Measurements from ENCODE around the gene SIRT3. TPM values are rescaled to one million over a fixed set of nuclear protein-coding genes. Genes with fewer than 3 reads are reported as not detected.

SIRT3 gene
- total RNA-seq, 3 donors from 2014 or later: 19.3 to 22.1 (median 22.0) TPM

DNA sequence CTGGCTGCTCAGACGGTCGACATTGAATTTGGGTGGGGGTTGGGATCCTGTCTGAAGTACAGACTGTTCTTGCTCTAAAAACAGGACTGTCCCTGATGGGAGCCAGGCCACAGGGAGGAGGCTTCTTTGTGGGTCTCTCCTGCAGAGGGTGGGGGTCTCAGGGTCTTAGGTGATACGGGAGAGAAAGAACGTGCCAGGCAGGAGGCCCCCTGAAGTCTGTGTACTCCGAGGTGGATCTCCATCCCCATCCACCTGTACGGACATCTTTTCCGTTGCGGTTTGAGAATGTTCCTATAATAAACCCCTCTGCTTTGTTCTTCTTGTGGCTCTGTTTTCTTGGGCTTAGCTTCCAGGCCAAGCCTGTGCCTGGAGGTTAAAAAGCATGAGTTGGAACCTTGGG is 16.5 kb upstream of the SIRT3 start:
- Histone ChIP-seq H3K9me3 (no peaks in the 10 kb centered on the region), H3K4me1 (ENCODE audit: low read depth) (no peaks in the 10 kb centered on the region), H3K4me3 (no peak overlapping the region), H3K36me3 (ENCODE audit: low read depth) (peaks cover 13% of the 10 kb centered on the region)
- ATAC-seq (no peak), DNase-seq (no peak)
- TF ChIP-seq, protein P1, sequence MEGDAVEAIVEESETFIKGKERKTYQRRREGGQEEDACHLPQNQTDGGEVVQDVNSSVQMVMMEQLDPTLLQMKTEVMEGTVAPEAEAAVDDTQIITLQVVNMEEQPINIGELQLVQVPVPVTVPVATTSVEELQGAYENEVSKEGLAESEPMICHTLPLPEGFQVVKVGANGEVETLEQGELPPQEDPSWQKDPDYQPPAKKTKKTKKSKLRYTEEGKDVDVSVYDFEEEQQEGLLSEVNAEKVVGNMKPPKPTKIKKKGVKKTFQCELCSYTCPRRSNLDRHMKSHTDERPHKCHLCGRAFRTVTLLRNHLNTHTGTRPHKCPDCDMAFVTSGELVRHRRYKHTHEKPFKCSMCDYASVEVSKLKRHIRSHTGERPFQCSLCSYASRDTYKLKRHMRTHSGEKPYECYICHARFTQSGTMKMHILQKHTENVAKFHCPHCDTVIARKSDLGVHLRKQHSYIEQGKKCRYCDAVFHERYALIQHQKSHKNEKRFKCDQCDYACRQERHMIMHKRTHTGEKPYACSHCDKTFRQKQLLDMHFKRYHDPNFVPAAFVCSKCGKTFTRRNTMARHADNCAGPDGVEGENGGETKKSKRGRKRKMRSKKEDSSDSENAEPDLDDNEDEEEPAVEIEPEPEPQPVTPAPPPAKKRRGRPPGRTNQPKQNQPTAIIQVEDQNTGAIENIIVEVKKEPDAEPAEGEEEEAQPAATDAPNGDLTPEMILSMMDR (IDR thresholded peaks at IDR 0.05): no peak
- intact Hi-C loops (cut with DNase I, micrococcal nuclease): no loop called here

DNA sequence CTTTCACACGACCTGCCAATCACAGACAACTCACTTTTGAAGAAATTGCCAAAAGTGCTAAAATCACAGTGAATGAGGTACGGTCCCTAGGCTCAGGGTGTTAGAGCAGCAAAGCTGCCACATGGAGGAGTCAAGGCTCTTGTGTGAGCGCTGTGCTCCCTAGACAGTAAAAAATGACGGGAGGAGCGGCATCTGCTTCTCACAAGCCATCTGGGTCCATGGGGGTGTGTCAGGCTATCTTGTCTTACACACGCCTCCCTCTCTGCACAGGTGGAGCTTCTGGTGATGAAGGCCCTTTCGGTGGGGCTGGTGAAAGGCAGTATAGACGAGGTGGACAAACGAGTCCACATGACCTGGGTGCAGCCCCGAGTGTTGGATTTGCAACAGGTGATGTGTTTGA is 15.4 kb upstream of the SIRT3 start:
- Histone ChIP-seq H3K4me1 (ENCODE audit: low read depth) (no peaks in the 10 kb centered on the region), H3K36me3 (ENCODE audit: low read depth) (peaks cover 15% of the 10 kb centered on the region), H3K4me3 (no peak overlapping the region), H3K9me3 (no peaks in the 10 kb centered on the region)
- DNase-seq (no peak), ATAC-seq (peak; percentile 9)
- TF ChIP-seq, protein P1 (IDR thresholded peaks at IDR 0.05): no peak
- intact Hi-C loops (cut with DNase I, micrococcal nuclease): no loop called here

DNA sequence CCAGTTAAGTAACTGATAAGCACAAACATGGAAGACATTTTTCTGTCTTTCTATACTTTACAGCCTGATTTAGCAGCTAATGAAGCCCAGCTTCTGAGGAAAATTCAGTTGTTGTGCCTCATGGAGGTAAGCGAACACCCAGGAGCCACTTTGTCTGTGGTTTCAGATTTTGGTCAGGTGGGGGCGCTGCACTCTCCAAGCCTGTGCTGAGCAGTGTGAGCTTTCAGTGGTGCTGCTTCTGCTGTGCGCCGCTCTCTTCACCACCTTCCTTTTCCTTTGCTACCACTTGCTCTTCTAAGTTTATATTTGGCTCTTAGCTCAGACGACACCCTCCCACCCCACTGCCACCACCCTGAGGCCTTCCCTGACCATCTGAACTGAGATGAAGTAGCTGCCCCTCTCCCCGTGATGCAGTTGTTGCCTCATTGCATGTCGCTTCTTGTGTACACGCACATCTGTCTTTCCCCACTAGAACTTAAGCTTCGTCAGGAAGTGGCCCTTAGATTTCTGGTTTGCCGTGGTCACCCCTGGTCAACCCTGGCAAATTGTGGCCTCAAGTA is 14.7 kb upstream of the SIRT3 start:
- ATAC-seq: peak; percentile 91
- no peaks in the 10 kb centered on the region for H3K9me3 ChIP-seq
- peak in 2 of 3 donors; percentile 70 to 75 for DNase-seq
- peaks cover 15% of the 10 kb centered on the region for H3K36me3 ChIP-seq (ENCODE audit: low read depth)
- no peak overlapping the region for H3K4me3 ChIP-seq
- H3K4me1 ChIP-seq (ENCODE audit: low read depth): no peaks in the 10 kb centered on the region
- intact Hi-C loops (cut with DNase I, micrococcal nuclease): no loop called here
- TF ChIP-seq, protein P1 (IDR thresholded peaks at IDR 0.05): peak; percentile 59

DNA sequence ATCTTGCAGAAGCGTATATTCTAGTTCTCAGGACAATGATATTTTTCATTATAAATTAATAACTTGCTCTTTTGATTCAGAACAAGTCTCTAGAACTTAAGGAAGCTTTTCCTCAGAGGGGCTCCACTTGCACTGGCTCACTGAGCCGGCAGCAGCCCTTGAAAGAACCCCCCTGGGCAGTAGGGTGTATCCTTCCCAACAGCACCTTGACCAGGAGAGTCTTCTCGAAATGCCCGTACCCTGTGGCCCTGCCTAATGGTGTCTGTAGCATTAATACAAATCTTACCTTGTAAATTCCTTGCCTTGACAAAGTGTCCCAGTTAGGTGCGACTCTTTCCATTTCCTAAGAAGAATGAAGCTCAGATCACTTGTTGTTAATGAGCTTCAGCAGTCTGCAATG is 14.1 kb upstream of the SIRT3 start:
- TF ChIP-seq, protein P1 (IDR thresholded peaks at IDR 0.05): no peak
- DNase-seq: no peak
- intact Hi-C loops (cut with DNase I, micrococcal nuclease): no loop called here
- Histone ChIP-seq H3K36me3 (ENCODE audit: low read depth) (peaks cover 15% of the 10 kb centered on the region), H3K9me3 (no peaks in the 10 kb centered on the region), H3K4me3 (no peak overlapping the region), H3K4me1 (ENCODE audit: low read depth) (no peaks in the 10 kb centered on the region)
- ATAC-seq: no peak

DNA sequence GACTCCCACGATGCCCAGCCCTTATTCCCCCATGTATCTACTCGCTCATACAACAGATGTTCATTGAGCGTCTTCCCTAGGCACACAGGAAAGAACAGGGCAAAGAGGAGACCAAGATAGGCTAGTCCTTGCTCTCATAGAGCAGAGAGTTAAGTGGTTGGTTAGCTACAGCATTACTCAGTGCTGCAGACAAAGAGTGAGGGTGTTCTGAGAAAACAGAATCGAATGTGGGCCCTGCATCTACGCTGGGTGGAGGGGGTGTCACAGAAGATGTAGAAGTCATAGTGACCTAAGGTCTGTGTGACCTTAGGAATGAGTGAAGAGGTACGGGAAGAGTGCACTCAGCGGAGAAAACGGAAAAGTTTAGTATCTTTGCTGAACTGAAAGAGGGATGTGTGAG is 12.9 kb upstream of the SIRT3 start:
- Histone ChIP-seq H3K4me3 (no peak overlapping the region), H3K9me3 (no peaks in the 10 kb centered on the region), H3K36me3 (ENCODE audit: low read depth) (peaks cover 19% of the 10 kb centered on the region), H3K4me1 (ENCODE audit: low read depth) (no peaks in the 10 kb centered on the region)
- ATAC-seq (no peak), DNase-seq (no peak)
- intact Hi-C loops (cut with DNase I, micrococcal nuclease): no loop called here
- TF ChIP-seq, protein P1 (IDR thresholded peaks at IDR 0.05): no peak

DNA sequence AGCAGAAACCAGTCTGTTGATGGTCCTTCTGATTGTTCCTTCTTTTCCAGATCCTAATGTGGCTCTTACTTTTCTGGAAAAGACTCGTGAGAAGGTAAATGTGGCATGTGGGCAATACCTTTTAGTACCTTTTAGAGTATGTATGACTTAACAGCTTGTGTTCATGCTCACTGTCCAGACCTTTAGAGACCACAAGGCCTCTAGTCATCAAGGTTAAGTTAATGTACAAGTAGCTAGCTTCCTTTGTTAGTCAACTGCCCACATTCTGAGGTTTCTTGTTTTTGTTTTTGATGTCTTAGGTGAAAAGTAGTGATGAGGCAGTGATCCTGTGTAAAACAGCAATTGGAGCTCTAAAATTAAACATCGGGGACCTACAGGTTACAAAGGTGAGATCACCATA is 8.2 kb upstream of the SIRT3 start:
- Histone ChIP-seq H3K36me3 (ENCODE audit: low read depth) (peaks cover 24% of the 10 kb centered on the region), H3K4me3 (no peak overlapping the region), H3K9me3 (no peaks in the 10 kb centered on the region), H3K4me1 (ENCODE audit: low read depth) (no peaks in the 10 kb centered on the region)
- DNase-seq: no peak
- TF ChIP-seq, protein P1 (IDR thresholded peaks at IDR 0.05): no peak
- ATAC-seq: no peak
- intact Hi-C loops (cut with DNase I, micrococcal nuclease): no loop called here

Data from mucosa of descending colon (tissue), 3 donors.